ENCODE measurements around the gene LMX1A. TPM values are rescaled to one million over a fixed set of nuclear protein-coding genes. Genes with fewer than 3 reads are reported as not detected.

The LMX1A gene
- total RNA-seq, 1 donor from 2014 or later = 8.7 TPM

DNA sequence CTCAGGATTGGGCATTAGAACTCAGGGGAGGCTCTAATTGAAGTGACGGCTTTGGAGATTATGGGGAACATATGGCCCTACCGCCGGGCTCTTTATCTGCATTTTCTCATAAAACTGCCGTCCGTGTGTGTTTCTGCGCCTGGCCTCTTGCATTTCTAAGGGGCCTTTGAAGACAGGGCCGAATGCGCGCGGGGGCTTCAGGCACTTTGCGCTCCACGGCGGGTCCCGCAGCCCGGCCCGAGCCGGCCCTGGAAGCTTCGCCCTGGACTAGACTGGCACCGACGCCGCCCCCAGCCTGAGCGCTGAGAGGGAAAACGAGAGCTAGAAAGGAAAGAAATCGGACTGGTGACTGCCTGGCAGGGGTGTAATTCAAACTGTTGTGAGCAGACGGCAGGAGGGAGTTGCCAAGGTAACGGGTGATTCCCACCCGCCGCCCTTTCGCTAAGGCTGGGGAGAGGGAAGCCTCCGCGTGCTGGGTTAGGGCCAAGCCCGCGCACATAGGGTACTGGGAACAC, 120.7 kb downstream of the LMX1A start:
- Histone ChIP-seq H3K27ac (peak overlapping the region; percentile 88), H3K4me1 (peaks cover 18% of the 10 kb centered on the region), H2AFZ (replicated peaks) (peak overlapping the region; percentile 6), H3F3A (ENCODE audit: low read depth) (peaks cover 27% of the 10 kb centered on the region), H3K9ac (no peak overlapping the region), H3K27me3 (peaks cover 81% of the 10 kb centered on the region), H3K4me3 (peak overlapping the region; percentile 50), H4K20me1 (ENCODE audit: low read depth) (peaks cover 13% of the 10 kb centered on the region), H3K79me2 (ENCODE audit: low read depth) (no peaks in the 10 kb centered on the region), H3K36me3 (no peaks in the 10 kb centered on the region), H3K4me2 (peak overlapping the region; percentile 84), H3K9me3 (ENCODE audit: low read depth) (no peaks in the 10 kb centered on the region)
- peaks cover 27% of the 10 kb centered on the region for H3K27me3 Mint-ChIP-seq (ENCODE audit: insufficient read depth, low read depth)
- H3K9me3 Mint-ChIP-seq = peaks cover 3% of the 10 kb centered on the region
- TF ChIP-seq EZH2phosphoT487 (IDR thresholded peaks at IDR 0.05) = peak; percentile 23
- TF ChIP-seq, protein P1, sequence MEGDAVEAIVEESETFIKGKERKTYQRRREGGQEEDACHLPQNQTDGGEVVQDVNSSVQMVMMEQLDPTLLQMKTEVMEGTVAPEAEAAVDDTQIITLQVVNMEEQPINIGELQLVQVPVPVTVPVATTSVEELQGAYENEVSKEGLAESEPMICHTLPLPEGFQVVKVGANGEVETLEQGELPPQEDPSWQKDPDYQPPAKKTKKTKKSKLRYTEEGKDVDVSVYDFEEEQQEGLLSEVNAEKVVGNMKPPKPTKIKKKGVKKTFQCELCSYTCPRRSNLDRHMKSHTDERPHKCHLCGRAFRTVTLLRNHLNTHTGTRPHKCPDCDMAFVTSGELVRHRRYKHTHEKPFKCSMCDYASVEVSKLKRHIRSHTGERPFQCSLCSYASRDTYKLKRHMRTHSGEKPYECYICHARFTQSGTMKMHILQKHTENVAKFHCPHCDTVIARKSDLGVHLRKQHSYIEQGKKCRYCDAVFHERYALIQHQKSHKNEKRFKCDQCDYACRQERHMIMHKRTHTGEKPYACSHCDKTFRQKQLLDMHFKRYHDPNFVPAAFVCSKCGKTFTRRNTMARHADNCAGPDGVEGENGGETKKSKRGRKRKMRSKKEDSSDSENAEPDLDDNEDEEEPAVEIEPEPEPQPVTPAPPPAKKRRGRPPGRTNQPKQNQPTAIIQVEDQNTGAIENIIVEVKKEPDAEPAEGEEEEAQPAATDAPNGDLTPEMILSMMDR (IDR thresholded peaks at IDR 0.05) = no peak
- TF ChIP-seq EZH2 (IDR thresholded peaks at IDR 0.05) = peak; percentile 58
- peaks cover 38% of the 10 kb centered on the region for H3K4me1 Mint-ChIP-seq
- peak overlapping the region; percentile 82 for H3K4me3 Mint-ChIP-seq
- peak; percentile 90 for DNase-seq (ENCODE audit: low spot score)
- peaks cover 6% of the 10 kb centered on the region for H3K36me3 Mint-ChIP-seq
- H3K27ac Mint-ChIP-seq = peak overlapping the region; percentile 90

DNA sequence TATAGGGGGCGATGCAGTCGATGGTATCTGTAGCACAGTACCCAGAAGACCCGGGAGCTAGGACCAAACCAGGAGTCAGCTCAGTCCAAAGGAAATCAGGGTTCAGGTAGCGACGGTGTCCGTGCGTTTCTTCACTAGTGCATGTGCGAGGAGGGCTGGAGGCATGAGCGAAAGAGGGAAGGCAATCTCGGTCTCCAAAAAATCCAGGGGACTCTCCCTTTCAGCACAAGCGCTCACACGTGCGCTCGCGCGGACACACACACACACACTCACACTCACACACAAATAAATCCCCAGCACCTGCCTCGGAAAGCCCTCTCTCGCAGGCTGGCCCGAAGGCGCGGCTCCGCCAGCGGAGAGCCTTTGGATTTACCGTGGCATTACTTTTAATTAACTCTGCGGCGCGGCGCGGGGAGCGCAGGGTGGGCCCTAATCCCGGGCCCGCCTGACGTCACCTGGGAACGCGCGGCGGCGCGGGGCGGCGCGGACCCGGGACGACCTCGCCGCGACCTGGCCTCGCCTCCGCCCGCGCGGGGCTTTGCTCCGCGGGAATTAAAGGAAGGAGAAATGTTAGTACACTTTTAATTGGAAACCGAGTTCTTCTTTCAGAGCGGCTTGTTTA, 121.2 kb downstream of the LMX1A start:
- peaks cover 38% of the 10 kb centered on the region for H3K4me1 Mint-ChIP-seq
- Histone ChIP-seq H3K4me3 (peak overlapping the region; percentile 50), H3K79me2 (ENCODE audit: low read depth) (no peaks in the 10 kb centered on the region), H4K20me1 (ENCODE audit: low read depth) (peaks cover 13% of the 10 kb centered on the region), H2AFZ (replicated peaks) (peak overlapping the region; percentile 6), H3K27ac (peak overlapping the region; percentile 88), H3K9me3 (ENCODE audit: low read depth) (no peaks in the 10 kb centered on the region), H3K9ac (no peak overlapping the region), H3K36me3 (no peaks in the 10 kb centered on the region), H3F3A (ENCODE audit: low read depth) (peaks cover 27% of the 10 kb centered on the region), H3K27me3 (peaks cover 76% of the 10 kb centered on the region), H3K4me1 (peaks cover 18% of the 10 kb centered on the region), H3K4me2 (peak overlapping the region; percentile 84)
- H3K9me3 Mint-ChIP-seq = peaks cover 3% of the 10 kb centered on the region
- peak; percentile 93 for DNase-seq (ENCODE audit: low spot score)
- H3K27ac Mint-ChIP-seq = peak overlapping the region; percentile 80
- peaks cover 27% of the 10 kb centered on the region for H3K27me3 Mint-ChIP-seq (ENCODE audit: insufficient read depth, low read depth)
- peak overlapping the region; percentile 85 for H3K4me3 Mint-ChIP-seq
- TF ChIP-seq EZH2 (IDR thresholded peaks at IDR 0.05) (peak; percentile 51), EZH2phosphoT487 (IDR thresholded peaks at IDR 0.05) (peak; percentile 6)
- TF ChIP-seq, protein P1 (IDR thresholded peaks at IDR 0.05) = no peak
- H3K36me3 Mint-ChIP-seq = peaks cover 6% of the 10 kb centered on the region

DNA sequence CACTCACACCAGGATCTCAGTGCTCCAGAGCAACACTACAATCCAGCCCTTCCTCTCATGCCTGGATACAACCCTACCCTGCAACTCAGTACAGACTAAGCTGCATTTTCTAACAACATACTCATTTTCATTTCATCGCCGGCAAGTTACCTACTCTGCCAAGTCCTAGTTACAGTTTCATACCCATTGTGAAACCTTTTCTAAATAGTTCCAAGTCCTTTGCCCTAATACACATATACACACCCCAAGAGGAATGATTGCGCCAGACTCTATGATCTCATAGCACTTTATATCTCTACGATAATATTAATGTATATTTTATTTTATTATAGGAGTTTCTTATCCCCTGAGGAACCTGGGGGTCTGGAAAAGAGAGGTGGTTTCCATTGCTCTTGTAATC, 122.4 kb downstream of the LMX1A start:
- H3K9me3 ChIP-seq (ENCODE audit: low read depth) = no peaks in the 10 kb centered on the region
- no peaks in the 10 kb centered on the region for H3K36me3 ChIP-seq
- peaks cover 37% of the 10 kb centered on the region for H3K4me1 Mint-ChIP-seq
- H3K4me2 ChIP-seq = peak overlapping the region; percentile 84
- peaks cover 15% of the 10 kb centered on the region for H4K20me1 ChIP-seq (ENCODE audit: low read depth)
- TF ChIP-seq EZH2phosphoT487 (IDR thresholded peaks at IDR 0.05) = no peak
- no peak for TF ChIP-seq EZH2 (IDR thresholded peaks at IDR 0.05)
- TF ChIP-seq, protein P1 (IDR thresholded peaks at IDR 0.05) = no peak
- no peaks in the 10 kb centered on the region for H3K79me2 ChIP-seq (ENCODE audit: low read depth)
- H3K27ac Mint-ChIP-seq = no peak overlapping the region
- H3K9ac ChIP-seq = no peak overlapping the region
- peaks cover 64% of the 10 kb centered on the region for H3K27me3 ChIP-seq
- peaks cover 27% of the 10 kb centered on the region for H3F3A ChIP-seq (ENCODE audit: low read depth)
- no peak overlapping the region for H3K27ac ChIP-seq
- H3K9me3 Mint-ChIP-seq = peaks cover 3% of the 10 kb centered on the region
- no peak for DNase-seq (ENCODE audit: low spot score)
- H3K4me1 ChIP-seq = peaks cover 18% of the 10 kb centered on the region
- H3K4me3 ChIP-seq = peak overlapping the region; percentile 50
- H2AFZ ChIP-seq (replicated peaks) = no peak overlapping the region
- H3K4me3 Mint-ChIP-seq = peak overlapping the region; percentile 85
- H3K36me3 Mint-ChIP-seq = peaks cover 6% of the 10 kb centered on the region
- H3K27me3 Mint-ChIP-seq (ENCODE audit: insufficient read depth, low read depth) = peaks cover 29% of the 10 kb centered on the region
